ENCODE results near the gene SLK.

The SLK gene

DNA sequence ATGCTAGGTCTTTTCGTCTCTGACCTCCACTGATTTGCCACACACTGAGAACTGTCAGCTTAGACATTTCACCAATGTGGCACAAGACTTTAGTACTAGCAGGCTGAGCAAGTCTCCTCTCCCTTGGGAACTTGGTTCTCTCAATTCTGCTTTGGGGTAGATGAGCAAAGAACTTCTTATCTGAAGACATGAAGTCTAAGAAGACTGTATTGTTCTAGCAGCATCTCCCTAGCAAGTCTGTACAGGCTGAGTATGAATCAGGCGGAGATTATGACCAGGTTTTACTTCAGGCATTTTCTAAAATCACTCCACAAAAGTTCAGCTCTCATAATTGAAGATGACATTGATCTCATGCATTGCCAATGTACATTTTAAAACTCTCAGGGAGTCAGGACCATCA lies 25.1 kb upstream of the SLK start:
- no peak for DNase-seq (ENCODE audit: low spot score)

DNA sequence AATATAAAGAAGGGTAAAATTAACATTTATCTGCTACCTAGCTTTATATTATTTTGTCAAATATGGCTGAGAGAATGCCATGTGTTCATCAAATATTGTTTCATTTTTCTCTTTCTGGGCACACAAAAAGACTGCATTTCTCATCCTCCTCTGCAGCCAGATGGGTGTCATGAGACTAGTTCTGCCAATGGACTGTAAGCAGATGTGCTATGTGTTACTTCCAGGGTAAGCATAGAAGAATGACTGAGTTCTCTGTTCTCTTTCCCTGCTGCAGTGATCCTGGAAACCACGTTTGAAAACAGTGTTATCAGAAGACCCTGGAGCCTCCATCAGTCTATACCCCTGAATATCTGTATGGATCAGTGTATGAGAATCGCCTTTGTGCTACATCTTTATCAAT lies 24.1 kb upstream of the SLK start:
- no peak for DNase-seq (ENCODE audit: low spot score)

DNA sequence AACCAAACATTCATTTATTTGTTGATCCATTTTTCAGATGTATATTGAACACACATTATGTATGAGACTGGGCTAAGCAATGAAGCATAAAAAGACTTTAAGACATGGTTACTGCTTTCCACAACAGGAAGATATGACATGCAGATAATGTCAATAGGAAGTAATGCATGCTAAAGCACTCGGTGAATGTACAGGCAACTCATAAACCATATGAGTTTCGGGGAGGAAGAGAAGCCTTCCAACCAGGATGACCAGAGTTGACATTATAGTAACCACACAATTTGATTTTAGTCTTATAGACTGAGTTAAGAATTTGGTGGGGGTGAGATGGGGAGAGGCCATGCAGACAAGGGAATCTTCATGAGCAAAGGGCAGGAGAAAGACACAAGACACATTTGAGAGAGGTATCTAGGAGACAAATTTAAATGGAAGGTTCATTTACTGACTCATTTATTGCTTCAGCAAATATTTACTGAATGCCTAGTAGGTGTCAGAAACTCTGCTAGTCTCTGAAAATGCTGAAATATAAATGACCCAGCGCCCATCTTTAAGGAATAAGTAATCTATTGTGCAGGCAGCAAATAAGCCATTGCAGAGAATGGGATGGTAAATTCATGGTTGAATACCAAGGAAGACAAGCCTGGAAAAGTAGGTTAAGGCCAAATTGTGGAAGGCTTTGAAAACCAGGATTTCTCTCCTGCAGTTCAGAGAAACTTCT lies 19.0 kb upstream of the SLK start:
- no peak for DNase-seq (ENCODE audit: low spot score)

DNA sequence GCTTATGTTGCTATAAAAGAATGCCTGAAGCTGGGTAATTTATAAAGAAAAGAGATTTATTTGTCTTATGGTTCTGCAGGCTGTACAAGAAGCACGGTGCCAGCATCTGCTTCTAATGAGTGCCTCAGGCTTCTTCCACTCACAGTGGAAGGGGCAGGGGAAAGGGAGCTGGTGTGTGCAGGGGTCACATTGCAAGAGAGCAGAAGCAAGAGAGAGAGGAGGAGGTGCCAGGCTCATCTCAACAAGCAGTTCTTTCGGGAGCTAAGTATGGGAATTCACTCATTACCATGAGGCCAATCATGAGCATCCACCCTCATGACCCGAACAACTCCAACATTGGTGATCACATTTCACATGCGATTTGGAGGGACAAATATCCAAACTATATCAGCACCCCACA lies 17.2 kb upstream of the SLK start:
- DNase-seq (ENCODE audit: low spot score) = no peak

DNA sequence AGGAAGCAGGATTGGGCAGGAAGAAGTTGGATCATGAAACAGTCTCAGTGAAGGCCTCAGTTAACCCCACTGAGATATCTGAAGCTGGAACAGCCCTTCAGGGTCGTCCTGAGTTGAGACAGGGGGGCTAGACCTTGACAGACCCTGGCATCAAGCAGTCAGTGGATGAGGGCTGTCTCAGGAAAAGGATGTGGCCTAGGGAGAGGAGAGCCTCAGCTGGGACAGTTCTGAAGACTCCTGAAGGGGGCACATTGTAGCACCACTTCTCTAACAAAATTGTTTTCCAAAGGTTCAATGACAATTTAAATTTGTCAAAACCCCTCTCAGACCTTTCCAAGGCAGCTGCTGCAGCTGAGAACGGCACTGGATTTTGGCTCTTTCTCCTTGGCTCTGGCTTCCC lies 15.8 kb upstream of the SLK start:
- no peak for DNase-seq (ENCODE audit: low spot score)

DNA sequence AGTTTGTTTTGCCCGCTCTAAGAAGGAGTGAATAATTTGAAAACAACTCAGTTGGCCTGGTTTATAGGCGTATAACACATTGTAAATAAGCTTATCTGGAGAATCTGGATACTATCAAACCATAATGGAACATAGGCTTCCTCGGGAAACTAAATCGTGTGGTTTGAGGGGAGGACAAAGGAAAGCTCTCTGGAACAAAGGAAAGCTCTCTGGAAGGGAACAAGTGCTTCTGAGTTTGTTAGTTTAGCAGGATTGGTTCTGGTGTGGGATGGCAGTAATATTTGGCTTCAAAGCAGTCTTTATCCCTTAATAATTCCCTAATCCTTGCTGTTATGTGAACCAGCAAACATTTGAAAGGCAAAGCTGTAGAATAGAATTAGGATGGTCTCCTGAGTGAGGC lies 15.0 kb upstream of the SLK start:
- no peak for DNase-seq (ENCODE audit: low spot score)

DNA sequence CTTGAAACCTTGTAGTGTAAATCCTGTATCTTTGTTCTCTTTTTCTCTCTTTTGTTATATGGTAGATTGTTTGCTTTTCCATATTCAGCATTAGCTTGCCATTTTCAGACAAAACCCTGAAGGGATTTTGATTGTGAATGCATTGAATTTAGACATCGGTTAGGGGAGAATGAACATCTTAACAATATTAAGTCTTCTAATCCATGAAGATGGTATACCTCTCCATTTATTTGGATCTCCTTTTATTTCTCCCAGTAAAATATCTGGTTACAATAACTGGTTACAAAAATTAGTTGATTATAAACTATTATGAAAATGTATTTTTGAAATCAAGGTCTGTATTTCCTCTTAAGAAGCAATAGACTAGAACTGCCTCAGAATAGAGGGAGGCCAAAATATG lies 12.4 kb upstream of the SLK start:
- no peak for DNase-seq (ENCODE audit: low spot score)

DNA sequence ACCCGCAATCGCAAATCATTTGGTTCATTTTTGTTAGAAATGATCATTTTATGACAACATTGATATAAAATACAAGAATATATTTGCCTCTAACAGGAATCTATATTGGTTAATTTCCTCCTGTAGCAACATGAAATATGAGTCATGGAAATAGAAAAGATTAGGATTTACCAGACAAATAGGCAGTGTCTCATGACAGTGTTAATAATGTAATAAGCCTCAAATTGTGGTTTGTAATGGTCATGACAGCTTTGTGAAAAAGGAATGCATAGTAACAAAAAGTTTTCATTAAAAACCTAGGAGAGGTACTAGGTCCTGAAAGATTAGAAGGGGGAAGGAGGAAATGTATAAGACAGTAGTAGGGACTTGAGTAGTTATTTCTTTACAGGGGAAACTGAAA lies 7.9 kb upstream of the SLK start:
- DNase-seq (ENCODE audit: low spot score) = no peak

DNA sequence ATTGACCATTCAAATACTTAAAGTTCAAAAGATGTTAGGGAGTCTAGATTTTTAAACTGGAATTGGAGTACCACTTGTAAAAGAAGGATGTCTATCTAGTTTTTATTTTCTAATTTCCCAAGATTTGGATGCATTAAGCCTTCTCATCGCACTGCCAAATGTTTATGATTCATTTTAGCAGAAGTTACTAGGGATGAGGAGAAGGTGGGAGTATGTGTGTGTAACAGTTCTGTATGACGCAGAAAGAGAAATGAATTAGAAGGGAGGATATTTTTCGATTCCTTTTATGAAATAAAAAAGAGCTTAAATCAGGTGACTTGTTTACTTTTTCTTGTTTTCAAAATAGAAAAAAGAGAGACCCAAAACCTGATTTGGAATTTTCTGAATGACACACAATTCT lies 6.8 kb upstream of the SLK start:
- no peak for DNase-seq (ENCODE audit: low spot score)

DNA sequence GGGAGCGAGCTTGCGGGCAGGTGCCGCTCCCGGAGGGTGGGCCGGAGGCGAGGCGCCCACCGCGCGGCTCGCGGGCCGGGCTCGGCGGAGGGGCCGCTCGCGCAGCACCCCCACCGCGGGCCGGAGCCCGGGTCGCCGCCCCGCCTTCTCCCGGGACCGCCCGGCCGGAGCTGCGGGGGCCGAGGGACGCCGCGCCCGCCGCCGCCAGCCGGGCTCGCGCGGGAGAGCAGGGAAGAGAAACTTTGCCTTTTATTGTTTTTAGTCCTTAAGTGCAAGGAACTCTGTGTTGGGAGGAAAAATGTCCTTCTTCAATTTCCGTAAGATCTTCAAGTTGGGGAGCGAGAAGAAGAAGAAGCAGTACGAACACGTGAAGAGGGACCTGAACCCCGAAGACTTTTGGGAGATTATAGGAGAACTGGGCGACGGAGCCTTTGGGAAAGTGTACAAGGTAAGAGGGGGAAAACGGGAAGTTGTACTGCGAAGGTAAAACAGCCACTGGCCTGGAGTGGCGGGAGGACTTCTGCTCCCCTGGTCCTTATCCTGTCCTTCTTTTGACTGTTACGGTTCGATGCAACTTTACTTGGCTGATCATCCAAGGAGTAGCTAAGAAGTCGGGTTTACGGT lies 620 bp downstream of the SLK start:
- DNase-seq (ENCODE audit: low spot score) = peak; percentile 68

DNA sequence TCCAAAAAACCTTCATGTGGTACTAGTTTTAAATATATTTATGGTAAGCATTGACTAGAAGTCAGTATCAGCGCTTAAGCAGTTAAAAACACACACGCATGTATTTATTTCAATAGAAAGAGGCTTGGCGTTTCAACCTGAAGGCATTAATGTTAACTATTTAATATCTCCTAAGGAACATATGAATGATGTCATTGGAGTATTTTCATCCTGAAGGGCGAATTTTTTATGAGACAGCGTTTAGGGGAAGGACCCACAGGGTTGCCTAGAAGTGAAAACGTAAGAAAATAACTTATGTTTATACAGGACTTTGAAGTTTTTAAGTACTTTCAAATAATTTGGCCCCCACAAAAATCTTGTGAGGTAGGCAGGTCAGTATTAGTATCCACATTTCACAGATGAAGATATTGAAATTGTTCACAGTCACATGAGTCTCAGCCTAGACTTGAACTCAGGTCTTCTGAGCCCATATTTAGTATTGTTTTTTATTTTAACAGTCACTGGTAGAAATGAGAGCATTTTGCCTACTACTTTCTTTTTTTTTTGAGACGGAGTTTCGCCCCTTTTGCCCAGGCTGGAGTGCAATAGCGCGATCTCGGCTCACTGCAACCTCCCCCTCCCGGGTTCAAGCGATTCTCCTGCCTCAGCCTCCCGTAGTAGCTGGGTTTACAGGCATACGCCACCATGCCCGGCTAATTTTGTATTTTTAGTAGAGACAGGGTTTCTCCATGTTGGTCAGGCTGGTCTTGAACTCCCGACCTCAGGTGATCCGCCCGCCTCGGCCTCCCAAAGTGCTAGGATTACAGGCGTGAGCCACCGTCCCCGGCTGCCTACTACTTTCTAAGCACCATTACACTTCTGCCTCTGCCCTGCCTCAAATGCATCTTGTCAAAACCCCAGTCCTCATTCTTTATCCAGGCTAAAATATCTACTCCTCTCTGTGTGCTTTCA lies 1.8 kb downstream of the SLK start:
- no peak for DNase-seq (ENCODE audit: low spot score)

DNA sequence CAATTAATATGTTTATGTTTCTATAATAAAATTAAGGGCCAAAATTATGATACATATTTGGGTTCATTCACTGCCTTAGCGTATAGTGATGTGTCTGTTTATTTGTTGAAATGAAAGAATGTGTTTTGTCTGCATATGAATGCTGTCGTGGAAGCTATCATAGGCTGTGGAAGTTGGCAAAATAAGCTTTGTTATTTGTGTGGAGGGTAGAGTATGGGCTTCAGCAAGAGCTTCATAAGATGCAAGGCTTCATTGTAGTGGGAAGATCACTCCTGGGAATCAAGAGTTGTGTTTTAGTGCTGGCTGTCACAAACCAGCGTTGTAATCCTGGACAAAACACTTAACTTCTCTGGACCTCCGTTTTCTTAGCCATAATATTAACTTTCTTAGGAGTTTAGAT lies 2.5 kb downstream of the SLK start:
- DNase-seq (ENCODE audit: low spot score) = no peak

DNA sequence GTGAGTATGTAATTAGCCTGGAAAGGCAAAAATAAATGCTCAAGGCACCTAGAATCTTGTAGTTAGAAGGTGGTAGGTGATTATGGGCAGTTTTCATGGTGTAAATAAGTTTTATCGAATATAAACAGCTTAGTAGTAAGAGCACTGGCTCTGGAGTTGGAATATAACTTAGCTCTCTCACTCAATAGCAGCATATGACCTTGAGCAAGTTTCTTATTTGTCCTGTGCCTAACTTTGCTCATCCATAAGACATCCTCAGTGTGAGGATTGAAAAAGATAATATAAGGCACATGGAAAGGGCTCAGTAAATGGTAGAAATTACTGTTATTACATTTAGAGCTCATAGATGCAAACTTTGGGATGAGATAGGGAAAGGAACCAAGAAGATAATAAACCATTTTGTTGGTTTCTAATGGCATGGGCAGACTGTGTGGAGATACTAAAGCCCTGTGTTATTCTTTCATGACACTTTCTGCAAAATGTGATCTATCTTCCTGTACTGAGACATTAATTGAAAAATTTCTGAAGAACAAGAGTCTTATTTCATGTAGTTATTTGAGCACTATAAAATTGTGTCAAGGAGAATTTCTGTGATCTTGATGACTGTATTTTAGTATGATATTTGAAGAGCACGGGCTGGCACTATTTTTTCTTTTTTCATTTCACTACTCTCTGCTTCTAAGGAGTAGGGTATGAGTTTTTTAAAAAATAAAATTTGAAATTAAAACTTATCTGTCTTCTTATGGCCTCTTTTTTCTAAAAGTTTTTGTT lies 3.1 kb downstream of the SLK start:
- DNase-seq (ENCODE audit: low spot score) = no peak

DNA sequence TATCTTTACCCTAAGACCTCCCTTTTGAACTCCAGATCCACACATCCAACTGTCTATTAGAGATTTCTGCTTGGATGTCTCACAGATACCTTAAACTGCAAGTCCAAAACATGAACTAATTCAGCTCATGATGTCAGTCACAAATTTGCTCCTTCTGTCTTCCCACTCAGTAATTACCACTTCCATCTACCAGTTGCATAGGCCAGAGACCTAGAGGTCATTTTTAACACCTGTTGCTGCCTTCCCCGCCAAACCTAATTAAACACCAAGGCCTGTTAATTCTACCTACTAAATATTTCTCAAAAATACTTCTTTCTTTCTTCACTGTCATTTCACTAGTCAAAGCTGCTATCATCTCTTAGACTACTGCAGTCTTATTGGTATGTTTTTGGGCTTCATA lies 8.2 kb downstream of the SLK start:
- DNase-seq (ENCODE audit: low spot score) = no peak

DNA sequence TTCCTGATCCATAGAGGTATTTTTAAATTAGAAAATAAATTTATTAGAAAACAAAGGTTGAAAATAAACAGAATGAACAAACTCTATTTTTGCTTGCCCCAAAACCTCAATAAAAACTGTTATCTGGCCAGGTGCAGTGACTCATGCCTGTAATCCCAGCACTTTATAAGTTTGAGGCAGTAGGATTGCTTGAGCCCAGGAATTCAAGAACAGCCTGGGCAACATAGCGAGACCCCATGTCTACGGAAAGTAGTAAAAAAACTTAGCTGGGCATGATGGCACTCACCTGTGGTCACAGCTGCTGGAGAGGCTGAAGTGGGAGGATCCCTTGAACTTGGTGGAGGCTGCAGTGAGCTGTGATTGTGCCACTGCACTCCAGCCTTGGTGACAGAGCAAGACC lies 10.3 kb downstream of the SLK start:
- no peak for DNase-seq (ENCODE audit: low spot score)

DNA sequence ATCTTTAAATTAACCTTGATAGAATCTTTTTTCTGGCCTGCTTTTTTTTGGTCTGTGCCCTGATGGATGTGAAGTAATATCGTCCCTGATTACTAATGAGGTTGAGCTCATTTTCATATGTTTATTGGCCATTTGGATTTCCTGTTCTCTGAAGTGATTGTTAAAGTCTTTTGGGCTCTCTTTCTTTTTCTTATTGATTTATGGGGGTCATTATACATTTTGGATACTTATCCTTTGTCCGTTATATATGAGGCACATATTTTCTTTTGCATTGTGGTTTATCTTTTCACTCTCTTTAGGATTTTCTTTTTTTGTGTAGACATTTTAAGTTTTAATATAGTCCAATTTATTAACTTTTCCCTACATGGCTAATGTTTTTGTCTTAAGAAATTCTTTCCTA lies 12.6 kb downstream of the SLK start:
- DNase-seq (ENCODE audit: low spot score) = no peak

DNA sequence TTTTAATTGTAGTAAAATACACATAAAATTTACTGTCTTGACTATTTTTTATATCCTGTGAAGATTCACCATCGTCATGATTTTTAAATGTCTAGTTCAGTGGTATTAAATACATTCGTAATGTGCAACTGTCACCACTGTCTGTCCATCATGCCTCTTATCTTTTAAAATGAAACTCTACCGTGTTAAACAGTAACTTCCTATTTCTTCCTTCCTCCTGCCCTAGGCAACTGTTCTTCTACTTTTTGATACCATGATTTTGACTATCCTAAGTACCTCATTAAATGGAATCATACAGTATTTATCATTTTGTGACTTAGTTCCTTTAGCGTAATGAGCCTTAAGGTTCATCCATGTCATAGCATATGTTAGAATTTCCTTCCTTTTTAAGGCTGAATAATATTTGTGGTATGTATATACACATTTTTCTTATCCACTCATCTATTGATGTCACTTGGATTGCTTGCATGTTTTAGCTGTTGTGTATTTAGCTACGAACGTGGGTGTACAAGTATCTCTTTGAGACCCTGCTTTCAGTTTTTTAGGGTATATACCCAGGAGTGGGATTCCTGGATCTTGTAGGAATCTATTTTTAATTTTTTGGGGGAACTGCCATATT lies 13.5 kb downstream of the SLK start:
- no peak for DNase-seq (ENCODE audit: low spot score)

DNA sequence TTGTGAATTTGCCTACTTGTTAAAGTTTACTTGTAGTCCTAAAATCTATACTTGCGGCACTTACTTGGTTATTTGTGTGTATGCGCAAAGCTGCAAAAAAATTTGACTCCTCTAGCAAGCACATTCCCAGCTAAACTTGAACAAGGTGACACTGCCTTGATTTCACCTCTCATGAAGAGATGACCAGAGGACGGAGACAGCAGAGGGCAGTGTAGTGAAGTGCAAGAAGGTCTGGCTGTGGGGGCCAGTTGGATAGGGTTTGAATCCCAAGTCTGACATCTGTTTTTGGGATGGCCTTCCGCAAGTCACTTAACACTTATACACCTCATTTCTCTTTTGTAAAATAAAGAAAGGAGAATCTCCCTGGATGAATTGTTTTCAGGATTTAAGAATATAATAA lies 15.7 kb downstream of the SLK start:
- DNase-seq (ENCODE audit: low spot score) = peak; percentile 17

DNA sequence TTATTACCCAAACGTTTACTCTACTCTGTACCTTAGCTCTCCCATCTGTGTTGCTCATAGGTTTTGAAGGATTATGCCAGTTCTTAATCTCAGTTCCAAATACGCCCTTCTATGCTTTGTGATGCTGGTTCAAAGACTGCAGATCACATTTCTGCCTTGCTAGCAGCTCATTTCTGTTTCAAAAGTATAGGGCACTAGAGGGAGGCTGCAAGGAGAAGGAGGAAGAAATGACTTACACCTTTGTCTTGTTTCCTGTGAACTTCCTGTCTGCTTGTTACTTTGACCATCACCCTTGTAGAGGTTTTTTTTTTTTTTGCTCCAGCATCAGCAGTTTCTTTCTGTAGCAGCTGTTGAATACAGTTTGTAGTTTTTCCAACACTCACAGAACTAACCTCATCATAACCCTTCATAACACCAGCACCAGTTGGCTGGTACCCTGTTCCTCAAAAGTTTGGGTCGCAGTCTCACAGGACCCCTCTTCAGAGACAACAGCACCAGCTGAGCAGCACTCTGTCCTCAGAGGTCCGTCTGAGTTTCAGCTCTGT lies 16.5 kb downstream of the SLK start:
- no peak for DNase-seq (ENCODE audit: low spot score)

DNA sequence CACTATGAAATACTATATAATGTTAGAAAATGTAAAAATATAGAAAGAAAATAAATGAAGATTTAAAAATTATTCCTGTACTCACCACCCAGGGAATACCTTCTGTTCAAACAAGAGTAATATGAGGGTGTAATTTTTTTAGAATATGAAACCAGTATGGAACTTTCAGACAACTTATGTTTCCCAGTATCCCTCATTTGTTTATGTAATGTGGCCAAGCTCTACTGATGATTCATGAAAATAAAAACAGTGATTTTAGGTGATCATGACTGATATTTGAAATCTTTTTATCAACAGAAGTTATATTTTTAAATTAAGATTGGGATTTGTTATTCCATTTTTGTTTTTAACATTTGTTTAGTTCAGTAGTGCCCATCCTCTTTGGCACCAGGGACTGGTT lies 18.8 kb downstream of the SLK start:
- DNase-seq (ENCODE audit: low spot score) = no peak

DNA sequence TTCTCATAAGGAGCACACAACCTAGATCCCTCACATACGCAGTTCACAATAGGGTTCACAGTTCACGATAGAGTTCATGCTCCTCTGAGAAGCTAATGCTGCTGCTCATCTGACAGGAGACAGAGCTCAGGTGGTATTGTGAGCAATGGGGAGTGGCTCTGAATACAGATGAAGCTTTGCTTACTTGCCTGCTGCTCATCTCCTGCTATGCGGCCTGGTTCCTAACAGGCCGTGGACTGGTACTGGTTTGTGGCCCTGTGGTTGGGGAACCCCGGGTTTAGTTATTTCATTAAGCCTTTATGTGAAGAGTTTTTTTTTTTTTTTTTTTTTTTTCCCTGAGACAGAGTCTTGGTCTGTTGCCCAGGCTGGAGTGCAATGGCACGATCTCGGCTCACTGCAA lies 19.4 kb downstream of the SLK start:
- DNase-seq (ENCODE audit: low spot score) = no peak

DNA sequence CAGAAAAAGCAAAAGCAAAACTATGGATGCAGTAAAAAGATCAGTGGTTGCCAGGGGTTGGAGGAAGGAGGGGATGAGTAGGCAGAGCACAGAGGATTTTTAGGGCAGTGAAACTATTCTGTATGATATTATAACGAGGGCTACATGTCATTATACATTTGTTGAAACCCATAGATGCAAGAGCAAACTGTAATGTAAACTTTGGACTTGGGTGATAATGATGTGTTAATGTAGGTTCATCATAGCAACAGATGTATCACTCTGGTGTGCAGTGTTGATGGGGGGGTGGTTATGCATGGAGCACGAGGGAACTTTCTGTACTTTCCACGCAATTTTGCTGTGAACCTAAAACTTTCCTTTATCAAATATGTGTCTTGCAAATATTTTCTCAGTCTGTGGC lies 23.2 kb downstream of the SLK start:
- DNase-seq (ENCODE audit: low spot score) = no peak
